K562 (cell line): ENCODE results near the gene DNAH3. TPM values are rescaled to one million over a fixed set of nuclear protein-coding genes. Genes with fewer than 3 reads are reported as not detected.

ENCODE experiments used
- ETV5 ChIP-seq: sonication (generic); formaldehyde crosslinking; IDR thresholded peaks from 2 replicates; pipeline ENCODE4 v1.4.0; 2020; ENCODE audit warnings: low read depth, mild to moderate bottlenecking, missing genetic modification reagents
- GTF2A2 ChIP-seq: IDR thresholded peaks from 2 replicates; pipeline ENCODE4 v1.6.1; 2016; ENCODE audit warnings: mild to moderate bottlenecking, missing genetic modification characterization, missing compliant biosample characterization
- HDAC2 ChIP-seq: fragments of 450-650 bp; IDR thresholded peaks from 2 replicates; pipeline ENCODE4 v1.6.1; 2016; ENCODE audit warnings: mild to moderate bottlenecking
- KDM5B ChIP-seq: fragments of 200-600 bp; sonication (generic); IDR thresholded peaks from 2 replicates; pipeline ENCODE4 v1.6.1; 2012; ENCODE audit warnings: low read depth, mild to moderate bottlenecking, moderate library complexity, low read length, control low read depth, inconsistent platforms; ENCODE audit not compliant: insufficient replicate concordance
- MAX ChIP-seq: sonication (generic); formaldehyde crosslinking; IDR thresholded peaks from 2 replicates; pipeline ENCODE4 v1.9.0; 2022; ENCODE audit warnings: mild to moderate bottlenecking, missing genetic modification reagents
- MEF2D ChIP-seq: conservative IDR thresholded peaks from 2 replicates; pipeline ENCODE4 v1.6.1; 2016; ENCODE audit warnings: low read depth, missing genetic modification characterization, missing compliant biosample characterization
- NR2C2 ChIP-seq, 2 experiments: fragments of 200-800 bp in 1 of 2; sonication (Bioruptor generic) in 1 of 2; sonication (generic) in 1 of 2; formaldehyde crosslinking in 1 of 2; IDR thresholded peaks; 2 replicates each; pipeline versions ENCODE4 v1.6.1 to v1.8.0; 2016 to 2022; ENCODE audit warnings: mild to moderate bottlenecking in 1 of 2, missing compliant biosample characterization in 1 of 2, missing genetic modification characterization in 1 of 2, missing genetic modification reagents in 1 of 2
- POLR2AphosphoS2 ChIP-seq: IDR thresholded peaks from 2 replicates; pipeline ENCODE4 v1.6.1; 2012; ENCODE audit warnings: low read length, improper control_type of control experiment
- PPARD ChIP-seq: fragments of 250-450 bp; sonication (Bioruptor Pico); IDR thresholded peaks from 2 replicates; pipeline ENCODE4 v1.8.0; 2022; ENCODE audit warnings: inconsistent platforms, mild to moderate bottlenecking, moderate library complexity
- RFX7 ChIP-seq: fragments of 250-450 bp; sonication (Bioruptor Pico); IDR thresholded peaks from 2 replicates; pipeline ENCODE4 v1.5.1; 2021; ENCODE audit warnings: mild to moderate bottlenecking
- SIX5 ChIP-seq, 2 experiments: IDR thresholded peaks; 2 replicates each; pipeline ENCODE4 v1.6.1; 2011; ENCODE audit warnings: low read length in 2 of 2, borderline replicate concordance in 1 of 2, low read depth in 1 of 2, mild to moderate bottlenecking in 1 of 2, moderate library complexity in 1 of 2; ENCODE audit not compliant: insufficient read depth in 1 of 2
- SMAD3 ChIP-seq: fragments of 450-650 bp; formaldehyde crosslinking; conservative IDR thresholded peaks from 2 replicates; pipeline ENCODE4 v1.4.0; 2020; ENCODE audit warnings: mild to moderate bottlenecking
- SP1 ChIP-seq: sonication (generic); formaldehyde crosslinking; IDR thresholded peaks from 2 replicates; pipeline ENCODE4 v1.8.1; 2022; ENCODE audit warnings: mild to moderate bottlenecking, missing genetic modification reagents
- SREBF2 ChIP-seq: sonication (generic); formaldehyde crosslinking; IDR thresholded peaks from 2 replicates; pipeline ENCODE4 v1.4.0; 2020; ENCODE audit warnings: mild to moderate bottlenecking, missing genetic modification reagents
- TCF3 ChIP-seq: sonication (generic); formaldehyde crosslinking; IDR thresholded peaks from 2 replicates; pipeline ENCODE4 v1.4.0; 2020; ENCODE audit warnings: mild to moderate bottlenecking, missing genetic modification reagents
- TEAD4 ChIP-seq, 2 experiments: sonication (generic) in 1 of 2; formaldehyde crosslinking in 1 of 2; IDR thresholded peaks; 2 replicates each; pipeline versions ENCODE4 v1.6.1 to v1.8.0; 2012 to 2022; ENCODE audit warnings: borderline replicate concordance in 1 of 2, inconsistent platforms in 1 of 2, low read length in 1 of 2, mild to moderate bottlenecking in 1 of 2, missing genetic modification reagents in 1 of 2
- THRA ChIP-seq: fragments of 450-650 bp; IDR thresholded peaks from 2 replicates; pipeline ENCODE4 v1.6.1; 2017; ENCODE audit warnings: mild to moderate bottlenecking, moderate library complexity
- ZNF280A ChIP-seq: fragments of 450-650 bp; IDR thresholded peaks from 2 replicates; pipeline ENCODE4 v1.6.1; 2018; ENCODE audit warnings: mild to moderate bottlenecking, low read depth; ENCODE audit not compliant: partially characterized antibody
- ZNF280B ChIP-seq: fragments of 250-450 bp; sonication (Bioruptor Pico); IDR thresholded peaks from 2 replicates; pipeline ENCODE4 v1.5.1; 2021; ENCODE audit warnings: mild to moderate bottlenecking
- ZNF507 ChIP-seq: conservative IDR thresholded peaks from 2 replicates; pipeline ENCODE4 v1.6.1; 2017; ENCODE audit warnings: missing genetic modification characterization, missing compliant biosample characterization
- ZNF589 ChIP-seq: fragments of 200-800 bp; sonication (Bioruptor generic); IDR thresholded peaks from 2 replicates; pipeline ENCODE4 v1.6.1; 2016; ENCODE audit warnings: low read depth, missing genetic modification characterization, missing compliant biosample characterization
- polyA plus RNA-seq, 8 experiments: library from polyadenylated mRNA; depleted of rRNA in 4 of 8; stranded (reverse) in 5 of 8; unstranded in 3 of 8; fragments of >200 nt; fragmentation: Nextera tagmentation in 2 of 8; fragmentation: Illumina TruSeq in 1 of 8; extraction: Ambion mirVana in 2 of 8; extraction: Trizol in 1 of 8; gene quantifications; 2 replicates each; pipeline versions ENCODE4 v1.2.1 to v1.2.3, GENCODE V29; 2011 to 2014; ENCODE audit warnings: inconsistent platforms in 1 of 8, missing spikeins in 1 of 8
- total RNA-seq, 7 experiments: library from RNA; depleted of rRNA in 6 of 7; stranded (reverse); fragments of >200 nt in 6 of 7; fragmentation: Illumina TruSeq in 2 of 7; extraction: Trizol in 2 of 7; gene quantifications; 2 replicates each; pipeline versions ENCODE4 v1.2.1 to v1.2.3, GENCODE V29; 2011 to 2021; ENCODE audit warnings: low replicate concordance in 1 of 7

DNAH3 gene
- total and polyA plus RNA-seq, 9 of the 15 experiments (the other 6 are each of a cell fraction or from before 2014, with no cell fraction given): 0.32 to 0.84 (median 0.44) TPM

GRCh38 chr16:21116148-21116693 lies 34.4 kb downstream of the DNAH3 start (continued):
- TF ChIP-seq SREBF2 (CRISPR knock-in tag): no peak
- TF ChIP-seq ZNF507: no peak
- TF ChIP-seq SP1: peak; percentile 38; the same call in 1 of the 2 replicates
- TF ChIP-seq HDAC2: no peak
- TF ChIP-seq GTF2A2 (tag): no peak
- TF ChIP-seq MEF2D: no peak; the same call in 1 of the 2 replicates
- TF ChIP-seq TCF3 (CRISPR knock-in tag): 0 out of 2 replicates have a peak, but pooled peaks have one; percentile 23
- TF ChIP-seq ZNF280A: no peak
- TF ChIP-seq TEAD4 (IDR thresholded peaks at IDR 0.05; ENCODE audit: low read length): no peak
- TF ChIP-seq TEAD4 (CRISPR knock-in tag; IDR thresholded peaks at IDR 0.05; ENCODE audit: borderline replicate concordance): no peak
- no peak for TF ChIP-seq ETV5
- TF ChIP-seq SIX5 (IDR thresholded peaks at IDR 0.05; ENCODE audit: borderline replicate concordance in 1 of 2, insufficient read depth in 1 of 2, low read depth in 1 of 2, low read length in 2 of 2): no peak
- no peak for TF ChIP-seq SMAD3 (CRISPR knock-in tag)
- TF ChIP-seq RFX7 (CRISPR knock-in tag): no peak
- no peak for TF ChIP-seq PPARD
- TF ChIP-seq ZNF589 (CRISPR knock-in tag): no peak
- TF ChIP-seq NR2C2 (CRISPR knock-in tag; IDR thresholded peaks at IDR 0.05): no peak
- no peak for TF ChIP-seq NR2C2 (tag; IDR thresholded peaks at IDR 0.05)
- no peak for TF ChIP-seq POLR2AphosphoS2
- no peak for TF ChIP-seq ZNF280B (CRISPR knock-in tag)
- TF ChIP-seq KDM5B: no peak
- no peak for TF ChIP-seq THRA
- TF ChIP-seq MAX (CRISPR knock-in tag): peak; percentile 73; the same call in 1 of the 2 replicates
